ENCODE measurements around the gene CCDC7. TPM values are rescaled to one million over a fixed set of nuclear protein-coding genes. Genes with fewer than 3 reads are reported as not detected.
"Not testable (repeated sequence)": the region's sequence is repeated elsewhere in the genome, so short reads cannot be mapped to it uniquely, and the experiment has no call there.

CCDC7 gene
- total RNA-seq, 1 experiment from 2014 or later, result 5.4 TPM

- no peak for DNase-seq (ENCODE audit: extremely low read depth, low read depth)
These were observed 408.5 kb downstream of the CCDC7 start for GRCh38 chr10:32854435-32854834.

GRCh38 chr10:32865170-32865569, 419.2 kb downstream of the CCDC7 start:
- no peak for DNase-seq (ENCODE audit: extremely low read depth, low read depth)

GRCh38 chr10:32877915-32878314, 432.0 kb downstream of the CCDC7 start:
- no peak for DNase-seq (ENCODE audit: extremely low read depth, low read depth)

GRCh38 chr10:32878646-32879045, 432.7 kb downstream of the CCDC7 start:
- DNase-seq (ENCODE audit: extremely low read depth, low read depth), result no peak

- no peak for DNase-seq (ENCODE audit: extremely low read depth, low read depth)
These were observed 436.1 kb downstream of the CCDC7 start for GRCh38 chr10:32882076-32882475.

- no peak for DNase-seq (ENCODE audit: extremely low read depth, low read depth)
These were observed 441.5 kb downstream of the CCDC7 start for GRCh38 chr10:32887481-32887880.

- no peak for DNase-seq (ENCODE audit: extremely low read depth, low read depth)
These were observed 442.4 kb downstream of the CCDC7 start for GRCh38 chr10:32888161-32888927.

- DNase-seq (ENCODE audit: extremely low read depth, low read depth), result no peak
These were observed 443.8 kb downstream of the CCDC7 start for GRCh38 chr10:32889631-32890212.

- no peak for DNase-seq (ENCODE audit: extremely low read depth, low read depth)
These were observed 444.5 kb downstream of the CCDC7 start for GRCh38 chr10:32890444-32890843.

GRCh38 chr10:32891261-32891660, 445.3 kb downstream of the CCDC7 start:
- DNase-seq (ENCODE audit: extremely low read depth, low read depth), result no peak

- no peak for DNase-seq (ENCODE audit: extremely low read depth, low read depth)
These were observed 447.5 kb downstream of the CCDC7 start for GRCh38 chr10:32893434-32893833.

GRCh38 chr10:32893916-32894664, 448.1 kb downstream of the CCDC7 start:
- no peak for DNase-seq (ENCODE audit: extremely low read depth, low read depth)

- not testable (repeated sequence) for DNase-seq (ENCODE audit: extremely low read depth, low read depth)
These were observed 449.4 kb downstream of the CCDC7 start for GRCh38 chr10:32895200-32895968.

GRCh38 chr10:32901815-32902214, 455.9 kb downstream of the CCDC7 start:
- no peak for DNase-seq (ENCODE audit: extremely low read depth, low read depth)

- no peak for DNase-seq (ENCODE audit: extremely low read depth, low read depth)
These were observed 459.5 kb downstream of the CCDC7 start for GRCh38 chr10:32905466-32905865.

GRCh38 chr10:32906595-32906994, 460.7 kb downstream of the CCDC7 start:
- no peak for DNase-seq (ENCODE audit: extremely low read depth, low read depth)

- no peak for DNase-seq (ENCODE audit: extremely low read depth, low read depth)
These were observed 463.5 kb downstream of the CCDC7 start for GRCh38 chr10:32909456-32909855.

- not testable (repeated sequence) for DNase-seq (ENCODE audit: extremely low read depth, low read depth)
These were observed 464.0 kb downstream of the CCDC7 start for GRCh38 chr10:32909970-32910369.

- DNase-seq (ENCODE audit: extremely low read depth, low read depth), result no peak
These were observed 465.5 kb downstream of the CCDC7 start for GRCh38 chr10:32911285-32912016.

GRCh38 chr10:32917817-32918216, 471.9 kb downstream of the CCDC7 start:
- not testable (repeated sequence) for DNase-seq (ENCODE audit: extremely low read depth, low read depth)
